GM23248 (cell line): ENCODE results near the gene PYGL. TPM values are rescaled to one million over a fixed set of nuclear protein-coding genes. Genes with fewer than 3 reads are reported as not detected.

Experiments
- DNase-seq: peaks from one replicate; pipeline ENCODE4 v3.0.0-alpha.2; 2015
- H2AFZ ChIP-seq: fragments of 200-600 bp; sonication (generic); 2 replicates; pipeline ENCODE4 v1.6.1; 2016; ENCODE audit warnings: antibody characterized with exemption
- H3F3A ChIP-seq: fragments of 200-600 bp; sonication (generic); 2 replicates; pipeline ENCODE4 v1.6.1; 2016; ENCODE audit warnings: mild to moderate bottlenecking, antibody characterized with exemption, mixed run types; ENCODE audit not compliant: insufficient read depth
- H3K27ac ChIP-seq: fragments of 200-600 bp; sonication (generic); 2 replicates; pipeline ENCODE4 v1.5.1; 2016; ENCODE audit warnings: mild to moderate bottlenecking
- H3K27me3 ChIP-seq: fragments of 200-600 bp; sonication (generic); replicated peaks from 2 replicates; pipeline ENCODE4 v1.6.1; 2016; ENCODE audit warnings: mild to moderate bottlenecking; ENCODE audit not compliant: insufficient read depth
- H3K36me3 ChIP-seq: fragments of 200-600 bp; sonication (generic); 2 replicates; pipeline ENCODE4 v1.6.1; 2016; ENCODE audit warnings: low read depth, mild to moderate bottlenecking
- H3K4me1 ChIP-seq: fragments of 200-600 bp; sonication (generic); 2 replicates; pipeline ENCODE4 v1.6.1; 2016; ENCODE audit warnings: mild to moderate bottlenecking; ENCODE audit not compliant: insufficient read depth
- H3K4me2 ChIP-seq: fragments of 200-600 bp; sonication (generic); one replicate; pipeline ENCODE4 v1.6.1; 2016; ENCODE audit warnings: mild to moderate bottlenecking; ENCODE audit not compliant: unreplicated experiment
- H3K4me3 ChIP-seq: fragments of 200-600 bp; sonication (generic); 2 replicates; pipeline ENCODE4 v1.5.1; 2016; ENCODE audit warnings: mild to moderate bottlenecking
- H3K79me2 ChIP-seq: fragments of 200-600 bp; sonication (generic); 2 replicates; pipeline ENCODE4 v1.6.1; 2016; ENCODE audit warnings: mild to moderate bottlenecking; ENCODE audit not compliant: insufficient read depth
- H3K9ac ChIP-seq: fragments of 200-600 bp; sonication (generic); 2 replicates; pipeline ENCODE4 v1.6.1; 2016; ENCODE audit warnings: mild to moderate bottlenecking
- H3K9me2 ChIP-seq: fragments of 200-600 bp; sonication (generic); 2 replicates; pipeline ENCODE4 v1.6.1; 2016; ENCODE audit warnings: mixed run types, mild to moderate bottlenecking, moderate library complexity; ENCODE audit not compliant: insufficient read depth
- H3K9me3 ChIP-seq: fragments of 200-600 bp; sonication (generic); one replicate; pipeline ENCODE4 v1.6.1; 2017; ENCODE audit warnings: low read depth
- H4K20me1 ChIP-seq: fragments of 200-600 bp; sonication (generic); 2 replicates; pipeline ENCODE4 v1.6.0; 2016; ENCODE audit not compliant: insufficient read depth
- EZH2 ChIP-seq: fragments of 200-600 bp; sonication (generic); IDR thresholded peaks from 2 replicates; pipeline ENCODE4 v1.6.1; 2018; ENCODE audit warnings: antibody characterized with exemption, mild to moderate bottlenecking; ENCODE audit not compliant: insufficient read depth, poor library complexity, severe bottlenecking
- EZH2phosphoT487 ChIP-seq: fragments of 200-600 bp; sonication (generic); IDR thresholded peaks from 2 replicates; pipeline ENCODE4 v1.6.1; 2018; ENCODE audit warnings: antibody characterized with exemption, moderate library complexity, mild to moderate bottlenecking, low read depth; ENCODE audit not compliant: insufficient read depth
- WGBS, 2 experiments: methylation state at CpG; one replicate each; pipeline ENCODE4 v1.1.6; 2015 to 2017; ENCODE audit warnings: low lambda C conversion rate in 2 of 2, low coverage in 1 of 2; ENCODE audit errors: missing lambda C conversion rate in 2 of 2; 5-methylcytosine and 5-hydroxymethylcytosine counted together
- in situ Hi-C: fragments of 300-500 bp; cut with MboI; formaldehyde crosslinking; loops from 2 replicates; pipeline ENCODE4 v1.15.0; 2020
- polyA plus RNA-seq: library from polyadenylated mRNA; unstranded; fragments of >200 nt; fragmentation: Nextera tagmentation; extraction: Ambion mirVana; gene quantifications from 2 replicates; pipeline ENCODE4 v1.2.1, GENCODE V29; 2016
- total RNA-seq: library from RNA; depleted of rRNA; stranded (reverse); fragments of >200 nt; shearing (Covaris generic); gene quantifications from 2 replicates; pipeline ENCODE4 v1.2.3, GENCODE V29; 2014

Gene PYGL
- total and polyA plus RNA-seq, 2 experiments from 2014 or later = 42.6 to 55.8 TPM

- Histone ChIP-seq H4K20me1 (no peaks in the 10 kb centered on the region), H3K4me2 (no peak overlapping the region), H3F3A (no peaks in the 10 kb centered on the region), H3K4me1 (no peaks in the 10 kb centered on the region), H3K9me3 (no peaks in the 10 kb centered on the region), H3K27ac (no peak overlapping the region), H2AFZ (no peak overlapping the region), H3K79me2 (no peaks in the 10 kb centered on the region), H3K4me3 (no peak overlapping the region), H3K9me2 (no peaks in the 10 kb centered on the region), H3K36me3 (no peaks in the 10 kb centered on the region), H3K27me3 (no peaks in the 10 kb centered on the region), H3K9ac (no peak overlapping the region)
- in situ Hi-C loops = no loop called here
- TF ChIP-seq EZH2 = no peak
- TF ChIP-seq EZH2phosphoT487 = no peak
- no peak for DNase-seq
- WGBS, 2 experiments = 80 to 88% methylated on average over 5 of the region's 5 CpGs
Measured at GRCh38 chr14:50974118-50974517, 29.8 kb upstream of the PYGL start.

- DNase-seq = no peak
- in situ Hi-C loops = no loop called here
- H3K27me3 ChIP-seq = no peaks in the 10 kb centered on the region
- H3K9me2 ChIP-seq = no peaks in the 10 kb centered on the region
- no peaks in the 10 kb centered on the region for H3K36me3 ChIP-seq
- H3F3A ChIP-seq = no peaks in the 10 kb centered on the region
- no peak overlapping the region for H3K9ac ChIP-seq
- H3K4me1 ChIP-seq = no peaks in the 10 kb centered on the region
- H3K27ac ChIP-seq = no peak overlapping the region
- no peak overlapping the region for H2AFZ ChIP-seq
- no peak overlapping the region for H3K4me3 ChIP-seq
- no peaks in the 10 kb centered on the region for H4K20me1 ChIP-seq
- no peaks in the 10 kb centered on the region for H3K79me2 ChIP-seq
- TF ChIP-seq EZH2 (no peak), EZH2phosphoT487 (no peak)
- WGBS, 2 experiments = 85 to 90% methylated on average over 11 of the region's 11 CpGs
- H3K9me3 ChIP-seq = no peaks in the 10 kb centered on the region
- H3K4me2 ChIP-seq = no peak overlapping the region
Measured at GRCh38 chr14:50972734-50973133, 28.5 kb upstream of the PYGL start.

- Histone ChIP-seq H3K79me2 (no peaks in the 10 kb centered on the region), H3K4me2 (no peak overlapping the region), H3K4me1 (no peaks in the 10 kb centered on the region), H3K9me2 (no peaks in the 10 kb centered on the region), H4K20me1 (no peaks in the 10 kb centered on the region), H3K27me3 (no peaks in the 10 kb centered on the region), H3F3A (no peaks in the 10 kb centered on the region), H2AFZ (no peak overlapping the region), H3K27ac (no peak overlapping the region), H3K9ac (no peak overlapping the region), H3K4me3 (no peak overlapping the region), H3K9me3 (no peaks in the 10 kb centered on the region), H3K36me3 (no peaks in the 10 kb centered on the region)
- TF ChIP-seq EZH2phosphoT487 (no peak), EZH2 (no peak)
- WGBS, 2 experiments = 83% methylated on average over 6 of the region's 6 CpGs
- no peak for DNase-seq
- in situ Hi-C loops = no loop called here
Measured at GRCh38 chr14:50970886-50971781, 26.9 kb upstream of the PYGL start.

- H3K79me2 ChIP-seq = no peaks in the 10 kb centered on the region
- TF ChIP-seq EZH2phosphoT487 = no peak
- no peak for TF ChIP-seq EZH2
- no peaks in the 10 kb centered on the region for H3K9me3 ChIP-seq
- no peak overlapping the region for H2AFZ ChIP-seq
- WGBS, 2 experiments = 48% methylated on average over 2 of the region's 2 CpGs
- no peaks in the 10 kb centered on the region for H3K9me2 ChIP-seq
- no peak overlapping the region for H3K4me3 ChIP-seq
- peak; percentile 22 for DNase-seq
- peaks cover 13% of the 10 kb centered on the region for H3K4me1 ChIP-seq
- peaks cover 8% of the 10 kb centered on the region; the same call in 1 of the 2 replicates for H3F3A ChIP-seq
- in situ Hi-C loops = no loop called here
- H3K4me2 ChIP-seq = no peak overlapping the region
- H3K27me3 ChIP-seq = no peaks in the 10 kb centered on the region
- no peak overlapping the region for H3K27ac ChIP-seq
- no peaks in the 10 kb centered on the region for H3K36me3 ChIP-seq
- H3K9ac ChIP-seq = no peak overlapping the region
- no peaks in the 10 kb centered on the region for H4K20me1 ChIP-seq
Measured at GRCh38 chr14:50967790-50968189, 23.5 kb upstream of the PYGL start.
